IMR-90 (cell line): Measurements from ENCODE around the gene CD99L2. TPM values are rescaled to one million over a fixed set of nuclear protein-coding genes. Genes with fewer than 3 reads are reported as not detected.

Experiments used
- ATAC-seq: fragments of 200-7000 bp; cut with Tn5 transposase; 2 replicates; pipeline ENCODE4 v1.9.1; 2020; ENCODE audit warnings: low read depth, mild to moderate bottlenecking, moderate library complexity
- BruUV-seq: library from RNA; stranded (reverse); fragments of 400-500 nt; replicated peaks from 2 replicates; lab custom pipeline; 2021; lab: Mats Ljungman, UMichigan
- CTCF ChIA-PET: fragments of 300-600 bp; formaldehyde crosslinking; extraction: SDS; loops from one replicate; lab custom pipeline; 2021; ENCODE audit warnings: antibody characterized with exemption; lab: Yijun Ruan, JAX
- POLR2A ChIA-PET: fragments of 300-600 bp; sonication (Branson Sonifier 250); formaldehyde crosslinking; loops from one replicate; lab custom pipeline; 2022; ENCODE audit warnings: antibody characterized with exemption; ENCODE audit not compliant: unreplicated experiment; lab: Charles Lee
- DNase-seq: peaks from one replicate; pipeline ENCODE4 v3.0.0; 2013
- H2AFZ ChIP-seq: replicated peaks from 2 replicates; pipeline ENCODE3; 2013; ENCODE audit warnings: low read length, mild to moderate bottlenecking; ENCODE audit not compliant: poor library complexity
- H2AK5ac ChIP-seq: 2 replicates; pipeline ENCODE4 v1.6.1; 2013; ENCODE audit warnings: low read depth, low read length, inconsistent platforms
- H2AK9ac ChIP-seq: replicated peaks from 2 replicates; pipeline ENCODE3; 2013; ENCODE audit warnings: mild to moderate bottlenecking, low read depth, low read length, moderate library complexity; ENCODE audit not compliant: poor library complexity
- H2BK120ac ChIP-seq: 2 replicates; pipeline ENCODE4 v1.6.1; 2013; ENCODE audit warnings: low read depth, low read length, inconsistent platforms
- H2BK15ac ChIP-seq: 3 replicates; pipeline ENCODE4 v1.6.1; 2013; ENCODE audit warnings: low read depth, low read length, inconsistent platforms
- H2BK20ac ChIP-seq: 2 replicates; pipeline ENCODE4 v1.6.1; 2013; ENCODE audit warnings: low read depth, mild to moderate bottlenecking, inconsistent platforms, low read length, moderate library complexity
- H2BK5ac ChIP-seq: 2 replicates; pipeline ENCODE4 v1.6.1; 2013; ENCODE audit warnings: mild to moderate bottlenecking, low read depth, low read length, inconsistent platforms; ENCODE audit not compliant: poor library complexity, severe bottlenecking
- H3K14ac ChIP-seq: replicated peaks from 2 replicates; pipeline ENCODE4 v1.6.1; 2013; ENCODE audit warnings: low read depth, low read length, inconsistent platforms
- H3K18ac ChIP-seq: 2 replicates; pipeline ENCODE4 v1.6.1; 2013; ENCODE audit warnings: low read depth, low read length, control low read depth
- H3K23ac ChIP-seq: 2 replicates; pipeline ENCODE4 v1.6.1; 2013; ENCODE audit warnings: low read depth, low read length, inconsistent platforms
- H3K27ac ChIP-seq: 2 replicates; pipeline ENCODE4 v1.5.1; 2013; ENCODE audit warnings: mild to moderate bottlenecking, control low read depth, low read length; ENCODE audit not compliant: insufficient read depth
- H3K27me3 ChIP-seq: 2 replicates; pipeline ENCODE4 v1.6.1; 2013; ENCODE audit warnings: low read length; ENCODE audit not compliant: control insufficient read depth, insufficient read depth
- H3K36me3 ChIP-seq: 2 replicates; pipeline ENCODE4 v1.6.1; 2013; ENCODE audit warnings: low read length, mixed read lengths; ENCODE audit not compliant: control insufficient read depth, insufficient read depth
- H3K4ac ChIP-seq: 2 replicates; pipeline ENCODE4 v1.6.1; 2013; ENCODE audit warnings: low read depth, low read length, inconsistent platforms
- H3K4me1 ChIP-seq: 2 replicates; pipeline ENCODE4 v1.6.1; 2013; ENCODE audit warnings: low read length, mixed read lengths; ENCODE audit not compliant: control insufficient read depth, insufficient read depth
- H3K4me2 ChIP-seq: 2 replicates; pipeline ENCODE4 v1.6.1; 2013; ENCODE audit warnings: low read depth, mild to moderate bottlenecking, control low read depth, low read length, moderate library complexity
- H3K4me3 ChIP-seq: 2 replicates; pipeline ENCODE4 v1.5.1; 2013; ENCODE audit warnings: low read depth, mild to moderate bottlenecking, control low read depth, low read length, moderate library complexity; ENCODE audit not compliant: insufficient read depth
- H3K56ac ChIP-seq: 2 replicates; pipeline ENCODE4 v1.6.1; 2013; ENCODE audit warnings: low read length, inconsistent platforms; ENCODE audit not compliant: insufficient read depth; ENCODE audit errors: extremely low read depth
- H3K79me1 ChIP-seq, 2 experiments: 2 replicates each; pipeline ENCODE4 v1.6.1; 2013; ENCODE audit warnings: low read length in 2 of 2, inconsistent platforms in 1 of 2, low read depth in 1 of 2
- H3K9ac ChIP-seq: 2 replicates; pipeline ENCODE4 v1.6.1; 2013; ENCODE audit warnings: low read depth, low read length, control low read depth
- H3K9me1 ChIP-seq: 2 replicates; pipeline ENCODE4 v1.6.1; 2013; ENCODE audit warnings: low read length, inconsistent platforms; ENCODE audit not compliant: insufficient read depth
- H3K9me3 ChIP-seq: 2 replicates; pipeline ENCODE4 v1.6.1; 2013; ENCODE audit warnings: low read length; ENCODE audit not compliant: control insufficient read depth, insufficient read depth
- H4K20me1 ChIP-seq: 2 replicates; pipeline ENCODE4 v1.6.1; 2013; ENCODE audit warnings: low read length, inconsistent platforms; ENCODE audit not compliant: insufficient read depth
- H4K5ac ChIP-seq: 2 replicates; pipeline ENCODE4 v1.6.1; 2013; ENCODE audit warnings: mild to moderate bottlenecking, low read depth, low read length, control low read depth
- H4K8ac ChIP-seq, 2 experiments: 2 replicates each; pipeline ENCODE4 v1.6.1; 2013; ENCODE audit warnings: low read depth in 2 of 2, low read length in 2 of 2, control low read depth in 1 of 2, inconsistent platforms in 1 of 2
- H4K91ac ChIP-seq: 2 replicates; pipeline ENCODE4 v1.6.1; 2013; ENCODE audit warnings: low read depth, low read length, inconsistent platforms; ENCODE audit not compliant: insufficient read depth
- BHLHE40 ChIP-seq: fragments of 150-350 bp; IDR thresholded peaks from 2 replicates; pipeline ENCODE4 v1.6.1; 2016; ENCODE audit warnings: mild to moderate bottlenecking, low read depth, low read length
- CEBPB ChIP-seq: IDR thresholded peaks from 2 replicates; pipeline ENCODE4 v1.6.1; 2012; ENCODE audit warnings: low read depth, low read length, improper control_type of control experiment
- CTCF ChIP-seq: conservative IDR thresholded peaks from 2 replicates; pipeline ENCODE4 v1.5.1; 2012; ENCODE audit warnings: mild to moderate bottlenecking, low read depth, low read length, improper control_type of control experiment
- ELK1 ChIP-seq: fragments of 150-350 bp; IDR thresholded peaks from 2 replicates; pipeline ENCODE4 v1.6.1; 2016; ENCODE audit warnings: low read depth, mild to moderate bottlenecking, low read length, moderate library complexity, borderline replicate concordance
- MAFK ChIP-seq: IDR thresholded peaks from 2 replicates; pipeline ENCODE4 v1.6.1; 2012; ENCODE audit warnings: low read depth, low read length, improper control_type of control experiment
- MXI1 ChIP-seq: IDR thresholded peaks from 2 replicates; pipeline ENCODE4 v1.6.1; 2012; ENCODE audit warnings: low read depth, mild to moderate bottlenecking, low read length, moderate library complexity, borderline replicate concordance
- NFE2L2 ChIP-seq: fragments of 150-350 bp; IDR thresholded peaks from 2 replicates; pipeline ENCODE4 v1.6.1; 2016; ENCODE audit warnings: low read depth, mild to moderate bottlenecking, low read length
- POLR2A ChIP-seq: IDR thresholded peaks from 2 replicates; pipeline ENCODE4 v1.6.1; 2012; ENCODE audit warnings: mild to moderate bottlenecking, low read depth, low read length
- RAD21 ChIP-seq: IDR thresholded peaks from 2 replicates; pipeline ENCODE4 v1.6.1; 2012; ENCODE audit warnings: low read length, improper control_type of control experiment
- RCOR1 ChIP-seq: IDR thresholded peaks from 2 replicates; pipeline ENCODE4 v1.6.1; 2012; ENCODE audit warnings: mild to moderate bottlenecking, low read length, improper control_type of control experiment; ENCODE audit not compliant: insufficient replicate concordance
- RFX5 ChIP-seq: IDR thresholded peaks from 2 replicates; pipeline ENCODE4 v1.8.0; 2012; ENCODE audit warnings: low read depth, mild to moderate bottlenecking, low read length, moderate library complexity
- SMC3 ChIP-seq: fragments of 150-350 bp; IDR thresholded peaks from 2 replicates; pipeline ENCODE4 v1.6.1; 2016; ENCODE audit warnings: low read depth, mild to moderate bottlenecking, antibody characterized with exemption, low read length, moderate library complexity
- USF2 ChIP-seq: fragments of 150-350 bp; IDR thresholded peaks from 2 replicates; pipeline ENCODE4 v1.6.1; 2017; ENCODE audit warnings: mild to moderate bottlenecking, antibody characterized with exemption, low read length, low read depth
- WGBS, 2 experiments: methylation state at CpG; one replicate each; pipeline versions ENCODE4 v1.1.5 to v1.1.7; 2013; ENCODE audit warnings: missing lambda C conversion rate in 2 of 2; ENCODE audit not compliant: insufficient read length in 1 of 2; ENCODE audit errors: extremely low coverage in 2 of 2; 5-methylcytosine and 5-hydroxymethylcytosine counted together
- dilution Hi-C: fragments of 300-500 bp; cut with HindIII; formaldehyde crosslinking; loops from one replicate; pipeline ENCODE4 v1.14.3; 2018; ENCODE audit warnings: low sequenced_read_pairs; ENCODE audit not compliant: unreplicated experiment
- in situ Hi-C: fragments of 300-500 bp; cut with MboI; formaldehyde crosslinking; loops from 3 replicates; pipeline ENCODE4 v1.14.3; 2019; ENCODE audit warnings: low sequenced_read_pairs, inconsistent platforms, mixed read lengths
- intact Hi-C: fragments of 100-400 bp; cut with micrococcal nuclease; formaldehyde crosslinking; loops from 2 replicates; pipeline ENCODE4 v1.10.0; 2022
- polyA plus RNA-seq, 3 experiments: library from polyadenylated mRNA; depleted of rRNA; stranded (reverse); fragments of >200 nt; gene quantifications; 2 replicates each; pipeline ENCODE4 v1.2.3, GENCODE V29; 2012; ENCODE audit warnings: low replicate concordance in 1 of 3
- total RNA-seq: library from RNA; depleted of rRNA; stranded (reverse); fragments of >200 nt; gene quantifications from 2 replicates; pipeline ENCODE4 v1.2.3, GENCODE V29; 2012

Gene CD99L2
- total and polyA plus RNA-seq, 2 of the 4 experiments (the other 2 are of a cell fraction), result 17.4 to 41.4 TPM

GRCh38 chrX:150872773-150873336 is 25.6 kb downstream of the CD99L2 start:
- H3K18ac ChIP-seq, result no peak overlapping the region
- no peak for ATAC-seq
- no peak overlapping the region for H4K5ac ChIP-seq
- TF ChIP-seq MAFK (no peak), USF2 (no peak), SMC3 (no peak), RCOR1 (no peak), ELK1 (no peak), POLR2A (no peak), BHLHE40 (no peak), CTCF (no peak), RAD21 (no peak), MXI1 (no peak), CEBPB (no peak), RFX5 (no peak), NFE2L2 (no peak)
- H2BK20ac ChIP-seq, result no peak overlapping the region
- H4K8ac ChIP-seq, result no peak overlapping the region
- no peak overlapping the region for H2AK5ac ChIP-seq
- H2AFZ ChIP-seq, result no peak overlapping the region
- H3K9ac ChIP-seq, result no peak overlapping the region
- H3K4me2 ChIP-seq, result no peak overlapping the region
- no peak overlapping the region for H3K27ac ChIP-seq
- no peak overlapping the region for H4K91ac ChIP-seq
- no peaks in the 10 kb centered on the region; the same call in 1 of the 2 replicates for H3K9me1 ChIP-seq
- H3K56ac ChIP-seq, result no peak overlapping the region
- no peaks in the 10 kb centered on the region for H3K36me3 ChIP-seq
- no peak overlapping the region for H2BK5ac ChIP-seq
- H3K4me3 ChIP-seq, result no peak overlapping the region
- no peak overlapping the region for H3K23ac ChIP-seq
- no peak overlapping the region for H2AK9ac ChIP-seq
- no peak overlapping the region for H3K14ac ChIP-seq
- H4K20me1 ChIP-seq, result 0 out of 2 replicates have a peak, but pooled peaks cover 4% of the 10 kb centered on the region
- DNase-seq, result no peak
- no TSS peak for BruUV-seq
- peaks cover 7% of the 10 kb centered on the region; the same call in 1 of the 2 replicates for H3K4me1 ChIP-seq
- ChIA-PET CTCF (no interaction called here), POLR2A (no interaction called here)
- in situ Hi-C loops, result no loop called here
- WGBS, 2 experiments, result 71% methylated on average over 5 of the region's 8 CpGs; no CpG with 5 or more reads in 1 of the 2 experiments
- no peak overlapping the region for H2BK120ac ChIP-seq
- no peak overlapping the region for H3K4ac ChIP-seq
- H3K79me1 ChIP-seq, result peaks cover 4% of the 10 kb centered on the region in 2 experiments; a peak in 2 of 4 replicates
- no peaks in the 10 kb centered on the region for H3K27me3 ChIP-seq
- dilution Hi-C loops, result no loop called here
- H3K9me3 ChIP-seq, result no peaks in the 10 kb centered on the region
- no peak overlapping the region for H2BK15ac ChIP-seq
- intact Hi-C loops, result no loop called here
